ENCODE results near the gene CCDC12. TPM values are rescaled to one million over a fixed set of nuclear protein-coding genes. Genes with fewer than 3 reads are reported as not detected.
A peak's percentile ranks its signal among the peaks of the same experiment; 100 is the strongest.

Gene CCDC12
- total and polyA plus RNA-seq, 2 of the 13 experiments (the other 11 are each of a cell fraction or from before 2014, with no cell fraction given) = 30.1 to 49.5 TPM

DNA sequence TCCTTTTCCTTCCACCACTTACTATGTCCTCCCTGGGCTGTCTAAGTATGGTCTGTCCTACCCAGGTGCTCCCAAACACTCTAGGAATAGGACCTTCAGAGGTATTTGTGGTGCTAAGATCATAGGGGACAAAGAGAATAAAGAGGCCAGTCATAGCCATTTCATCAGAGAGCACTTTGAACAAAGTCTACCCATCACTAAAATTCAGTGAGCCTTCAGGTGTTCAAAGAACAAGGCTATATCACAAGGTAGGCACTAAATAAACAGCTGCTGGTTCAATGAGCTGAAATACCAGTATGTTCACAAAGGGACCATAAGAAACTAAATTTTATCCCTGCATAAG, 41.7 kb upstream of the CCDC12 start (continued):
- TF ChIP-seq AKAP8 (CRISPR knock-in tag; IDR thresholded peaks at IDR 0.05) (no peak), ELF1 (CRISPR knock-in tag; IDR thresholded peaks at IDR 0.05) (no peak), ATM (IDR thresholded peaks at IDR 0.05; ENCODE audit: borderline replicate concordance) (no peak), SOX5 (CRISPR knock-in tag; IDR thresholded peaks at IDR 0.05; ENCODE audit: borderline replicate concordance) (peak; percentile 53; the same call in 1 of the 2 replicates), ZNF10 (CRISPR knock-in tag; IDR thresholded peaks at IDR 0.05; ENCODE audit: borderline replicate concordance, low read depth) (no peak), ZNF263 (CRISPR knock-in tag; IDR thresholded peaks at IDR 0.05) (peak; percentile 90), PITX1 (CRISPR knock-in tag; IDR thresholded peaks at IDR 0.05) (no peak), PAX8 (CRISPR knock-in tag; IDR thresholded peaks at IDR 0.05; ENCODE audit: borderline replicate concordance) (no peak), ZNF816 (CRISPR knock-in tag; IDR thresholded peaks at IDR 0.05; ENCODE audit: borderline replicate concordance) (no peak), CCAR2 (optimal IDR thresholded peaks at IDR 0.05; ENCODE audit: low read depth, low read length) (no peak), ZNF407 (CRISPR knock-in tag; IDR thresholded peaks at IDR 0.05; ENCODE audit: not compliant biosample characterization) (no peak), ZNF589 (CRISPR knock-in tag; conservative IDR thresholded peaks at IDR 0.05) (no peak), ZSCAN21 (CRISPR knock-in tag; IDR thresholded peaks at IDR 0.05; ENCODE audit: borderline replicate concordance) (no peak), NFRKB (IDR thresholded peaks at IDR 0.05) (no peak), ZEB1 (IDR thresholded peaks at IDR 0.05; ENCODE audit: insufficient replicate concordance, low read depth) (peak; percentile 97), SMAD1 (CRISPR knock-in tag; IDR thresholded peaks at IDR 0.05; ENCODE audit: borderline replicate concordance, low read depth) (no peak)
- TF ChIP-seq, protein P1, sequence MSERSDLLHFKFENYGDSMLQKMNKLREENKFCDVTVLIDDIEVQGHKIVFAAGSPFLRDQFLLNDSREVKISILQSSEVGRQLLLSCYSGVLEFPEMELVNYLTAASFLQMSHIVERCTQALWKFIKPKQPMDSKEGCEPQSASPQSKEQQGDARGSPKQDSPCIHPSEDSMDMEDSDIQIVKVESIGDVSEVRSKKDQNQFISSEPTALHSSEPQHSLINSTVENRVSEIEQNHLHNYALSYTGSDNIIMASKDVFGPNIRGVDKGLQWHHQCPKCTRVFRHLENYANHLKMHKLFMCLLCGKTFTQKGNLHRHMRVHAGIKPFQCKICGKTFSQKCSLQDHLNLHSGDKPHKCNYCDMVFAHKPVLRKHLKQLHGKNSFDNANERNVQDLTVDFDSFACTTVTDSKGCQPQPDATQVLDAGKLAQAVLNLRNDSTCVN (CRISPR knock-in tag; IDR thresholded peaks at IDR 0.05; ENCODE audit: borderline replicate concordance) = no peak
- TF ChIP-seq, protein P2, sequence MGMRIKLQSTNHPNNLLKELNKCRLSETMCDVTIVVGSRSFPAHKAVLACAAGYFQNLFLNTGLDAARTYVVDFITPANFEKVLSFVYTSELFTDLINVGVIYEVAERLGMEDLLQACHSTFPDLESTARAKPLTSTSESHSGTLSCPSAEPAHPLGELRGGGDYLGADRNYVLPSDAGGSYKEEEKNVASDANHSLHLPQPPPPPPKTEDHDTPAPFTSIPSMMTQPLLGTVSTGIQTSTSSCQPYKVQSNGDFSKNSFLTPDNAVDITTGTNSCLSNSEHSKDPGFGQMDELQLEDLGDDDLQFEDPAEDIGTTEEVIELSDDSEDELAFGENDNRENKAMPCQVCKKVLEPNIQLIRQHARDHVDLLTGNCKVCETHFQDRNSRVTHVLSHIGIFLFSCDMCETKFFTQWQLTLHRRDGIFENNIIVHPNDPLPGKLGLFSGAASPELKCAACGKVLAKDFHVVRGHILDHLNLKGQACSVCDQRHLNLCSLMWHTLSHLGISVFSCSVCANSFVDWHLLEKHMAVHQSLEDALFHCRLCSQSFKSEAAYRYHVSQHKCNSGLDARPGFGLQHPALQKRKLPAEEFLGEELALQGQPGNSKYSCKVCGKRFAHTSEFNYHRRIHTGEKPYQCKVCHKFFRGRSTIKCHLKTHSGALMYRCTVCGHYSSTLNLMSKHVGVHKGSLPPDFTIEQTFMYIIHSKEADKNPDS (CRISPR knock-in tag; IDR thresholded peaks at IDR 0.05) = no peak
- TF ChIP-seq, protein P3, sequence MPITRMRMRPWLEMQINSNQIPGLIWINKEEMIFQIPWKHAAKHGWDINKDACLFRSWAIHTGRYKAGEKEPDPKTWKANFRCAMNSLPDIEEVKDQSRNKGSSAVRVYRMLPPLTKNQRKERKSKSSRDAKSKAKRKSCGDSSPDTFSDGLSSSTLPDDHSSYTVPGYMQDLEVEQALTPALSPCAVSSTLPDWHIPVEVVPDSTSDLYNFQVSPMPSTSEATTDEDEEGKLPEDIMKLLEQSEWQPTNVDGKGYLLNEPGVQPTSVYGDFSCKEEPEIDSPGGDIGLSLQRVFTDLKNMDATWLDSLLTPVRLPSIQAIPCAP (CRISPR knock-in tag; IDR thresholded peaks at IDR 0.05; ENCODE audit: low read depth) = no peak
